ENCODE results near the gene GRK3.

DNA sequence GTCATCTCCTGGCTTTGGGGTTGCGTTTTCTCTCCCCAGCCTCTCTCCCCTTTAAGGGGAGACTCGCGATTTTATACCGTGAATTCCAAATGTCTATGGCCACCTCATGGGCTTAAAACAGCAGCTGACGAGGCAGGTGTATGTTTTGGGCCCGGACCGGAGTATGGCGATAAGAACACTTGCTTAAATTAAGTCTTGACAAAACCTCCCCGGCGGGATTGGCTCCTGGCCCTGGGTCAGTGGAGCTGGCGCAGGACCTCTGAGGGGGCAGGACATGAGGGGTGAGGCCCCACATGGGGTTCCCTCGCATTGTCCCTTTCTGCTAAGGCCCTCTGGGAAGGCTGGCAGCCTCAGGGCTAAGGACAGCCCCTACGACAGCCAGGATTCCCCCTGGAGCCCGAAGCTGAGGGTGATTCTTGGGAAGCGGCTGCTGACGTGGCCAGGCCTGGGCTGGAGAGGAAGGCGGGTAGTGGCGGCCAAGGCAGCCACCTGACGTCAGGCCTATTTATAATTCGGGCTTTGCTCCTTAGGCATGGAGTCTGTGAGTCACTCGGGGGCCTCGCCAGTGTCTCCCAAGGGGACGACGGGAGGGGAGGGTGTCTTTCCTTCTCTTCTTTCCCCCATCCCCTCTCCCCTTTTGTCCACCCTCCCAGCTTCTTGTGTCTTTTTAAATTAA lies 190.2 kb downstream of the GRK3 start:
- TF ChIP-seq CTCF (IDR thresholded peaks at IDR 0.05), result no peak
- TF ChIP-seq POLR2A (IDR thresholded peaks at IDR 0.05), result no peak
